ENCODE measurements around the gene UQCRC2.

DNA sequence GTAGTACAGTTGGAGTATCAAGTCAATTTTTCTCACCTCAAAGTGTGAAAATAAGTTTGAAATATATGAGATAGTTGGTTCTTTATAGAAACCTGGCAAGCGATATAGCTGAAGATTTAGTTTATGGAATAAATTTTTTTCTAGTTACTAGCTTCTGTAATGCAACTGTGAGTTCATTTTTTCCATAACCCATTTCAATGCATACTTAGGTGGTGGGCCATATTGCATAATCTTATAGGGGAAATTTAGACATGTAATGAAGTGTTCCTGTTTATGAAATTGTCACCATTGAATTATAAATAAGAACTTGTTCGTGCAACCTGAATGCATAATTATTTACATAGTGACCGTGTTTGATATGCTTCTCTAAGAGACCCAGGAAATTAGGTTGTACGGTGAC lies 63.8 kb downstream of the UQCRC2 start:
- TF ChIP-seq, protein P1, sequence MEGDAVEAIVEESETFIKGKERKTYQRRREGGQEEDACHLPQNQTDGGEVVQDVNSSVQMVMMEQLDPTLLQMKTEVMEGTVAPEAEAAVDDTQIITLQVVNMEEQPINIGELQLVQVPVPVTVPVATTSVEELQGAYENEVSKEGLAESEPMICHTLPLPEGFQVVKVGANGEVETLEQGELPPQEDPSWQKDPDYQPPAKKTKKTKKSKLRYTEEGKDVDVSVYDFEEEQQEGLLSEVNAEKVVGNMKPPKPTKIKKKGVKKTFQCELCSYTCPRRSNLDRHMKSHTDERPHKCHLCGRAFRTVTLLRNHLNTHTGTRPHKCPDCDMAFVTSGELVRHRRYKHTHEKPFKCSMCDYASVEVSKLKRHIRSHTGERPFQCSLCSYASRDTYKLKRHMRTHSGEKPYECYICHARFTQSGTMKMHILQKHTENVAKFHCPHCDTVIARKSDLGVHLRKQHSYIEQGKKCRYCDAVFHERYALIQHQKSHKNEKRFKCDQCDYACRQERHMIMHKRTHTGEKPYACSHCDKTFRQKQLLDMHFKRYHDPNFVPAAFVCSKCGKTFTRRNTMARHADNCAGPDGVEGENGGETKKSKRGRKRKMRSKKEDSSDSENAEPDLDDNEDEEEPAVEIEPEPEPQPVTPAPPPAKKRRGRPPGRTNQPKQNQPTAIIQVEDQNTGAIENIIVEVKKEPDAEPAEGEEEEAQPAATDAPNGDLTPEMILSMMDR (IDR thresholded peaks at IDR 0.05), result no peak
- no peak for TF ChIP-seq POLR2A (IDR thresholded peaks at IDR 0.05)

All from lower leg skin (tissue), 3 donors.